GM10266 (cell line): ENCODE measurements around the gene KCTD13.

Source experiments
- DNase-seq: peaks from one replicate; pipeline ENCODE4 v3.0.0; 2012; ENCODE audit errors: extremely low spot score
- TF ChIP-seq, protein P1 (sequence below): IDR thresholded peaks from 2 replicates; pipeline ENCODE4 v1.5.1; 2012; ENCODE audit warnings: mild to moderate bottlenecking, low read depth; ENCODE audit not compliant: control insufficient read depth, insufficient read depth; ENCODE audit errors: missing control alignments

KCTD13 gene

DNA sequence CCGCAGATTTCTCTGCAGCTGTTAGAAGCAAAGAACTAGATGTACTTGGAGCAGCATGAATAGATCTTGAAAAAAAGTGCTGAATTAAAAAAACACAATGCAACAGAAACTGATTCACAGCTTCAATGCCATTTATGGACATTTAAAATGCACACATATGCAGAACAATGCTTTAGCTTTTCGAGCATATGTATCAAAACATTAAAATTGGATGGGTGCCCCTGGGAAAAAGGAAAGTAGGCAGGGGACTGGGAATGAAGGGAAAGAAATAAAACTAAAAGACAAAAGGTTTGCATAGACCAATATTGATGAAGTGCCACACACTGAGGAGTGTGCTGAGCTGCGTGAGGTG, 5.0 kb downstream of the KCTD13 start:
- no peak for DNase-seq

DNA sequence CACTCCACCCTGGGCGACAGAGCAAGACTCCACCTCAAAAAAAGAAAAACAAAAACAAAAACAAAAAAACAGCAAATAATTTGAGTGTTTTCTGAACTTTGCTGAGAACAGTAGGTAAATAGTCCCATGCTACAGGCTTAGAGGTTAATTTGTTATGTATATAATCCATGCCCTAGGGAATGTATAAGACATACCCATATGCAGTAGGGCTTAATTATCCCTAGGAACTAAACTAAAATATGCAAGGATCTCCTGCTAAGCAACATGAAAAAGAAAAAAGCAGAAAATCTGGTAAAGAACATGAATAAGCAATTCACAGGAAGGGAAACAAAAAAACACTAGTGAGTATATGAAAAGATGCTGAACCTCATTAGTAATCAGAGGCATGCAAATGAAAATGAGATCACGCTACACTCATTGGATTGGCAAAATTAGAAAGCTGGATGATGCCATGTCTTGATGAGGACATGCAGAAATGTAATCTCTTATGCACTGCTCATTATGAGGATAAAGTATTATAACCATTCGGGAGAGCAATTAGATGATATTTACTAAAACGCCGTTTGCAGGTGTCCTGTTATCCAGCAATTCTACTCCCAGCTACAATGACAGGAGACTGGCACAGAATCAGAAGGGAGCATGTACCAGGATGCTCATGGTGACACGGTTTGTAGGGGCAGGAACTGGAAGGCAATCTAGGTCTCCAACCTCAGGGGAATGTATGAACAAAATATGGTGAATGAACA, 5.6 kb downstream of the KCTD13 start:
- no peak for DNase-seq
- TF ChIP-seq, protein P1, sequence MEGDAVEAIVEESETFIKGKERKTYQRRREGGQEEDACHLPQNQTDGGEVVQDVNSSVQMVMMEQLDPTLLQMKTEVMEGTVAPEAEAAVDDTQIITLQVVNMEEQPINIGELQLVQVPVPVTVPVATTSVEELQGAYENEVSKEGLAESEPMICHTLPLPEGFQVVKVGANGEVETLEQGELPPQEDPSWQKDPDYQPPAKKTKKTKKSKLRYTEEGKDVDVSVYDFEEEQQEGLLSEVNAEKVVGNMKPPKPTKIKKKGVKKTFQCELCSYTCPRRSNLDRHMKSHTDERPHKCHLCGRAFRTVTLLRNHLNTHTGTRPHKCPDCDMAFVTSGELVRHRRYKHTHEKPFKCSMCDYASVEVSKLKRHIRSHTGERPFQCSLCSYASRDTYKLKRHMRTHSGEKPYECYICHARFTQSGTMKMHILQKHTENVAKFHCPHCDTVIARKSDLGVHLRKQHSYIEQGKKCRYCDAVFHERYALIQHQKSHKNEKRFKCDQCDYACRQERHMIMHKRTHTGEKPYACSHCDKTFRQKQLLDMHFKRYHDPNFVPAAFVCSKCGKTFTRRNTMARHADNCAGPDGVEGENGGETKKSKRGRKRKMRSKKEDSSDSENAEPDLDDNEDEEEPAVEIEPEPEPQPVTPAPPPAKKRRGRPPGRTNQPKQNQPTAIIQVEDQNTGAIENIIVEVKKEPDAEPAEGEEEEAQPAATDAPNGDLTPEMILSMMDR, result no peak

More for the DNA sequence above, 5.0 kb downstream of the KCTD13 start:
- TF ChIP-seq, protein P1, result no peak

DNA sequence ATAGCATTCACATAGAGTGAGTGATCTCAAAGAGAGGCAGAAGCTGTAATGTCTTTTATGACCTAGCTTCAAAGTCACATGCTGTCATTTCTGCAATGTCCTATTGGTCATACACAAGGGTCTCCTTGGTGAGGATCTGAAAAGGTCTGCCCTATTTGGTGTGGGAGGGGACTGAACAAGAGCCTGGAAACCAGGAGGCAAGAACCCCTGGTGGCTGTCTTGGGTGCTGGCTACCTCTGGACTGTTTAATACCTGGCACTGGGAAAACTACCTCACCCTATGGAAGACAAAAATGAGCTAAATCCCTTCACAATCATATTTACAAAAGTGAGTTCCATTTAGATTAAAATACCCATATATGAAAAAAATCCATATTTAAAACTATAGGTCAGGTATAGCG, 9.0 kb downstream of the KCTD13 start:
- DNase-seq, result no peak
- TF ChIP-seq, protein P1, result no peak

DNA sequence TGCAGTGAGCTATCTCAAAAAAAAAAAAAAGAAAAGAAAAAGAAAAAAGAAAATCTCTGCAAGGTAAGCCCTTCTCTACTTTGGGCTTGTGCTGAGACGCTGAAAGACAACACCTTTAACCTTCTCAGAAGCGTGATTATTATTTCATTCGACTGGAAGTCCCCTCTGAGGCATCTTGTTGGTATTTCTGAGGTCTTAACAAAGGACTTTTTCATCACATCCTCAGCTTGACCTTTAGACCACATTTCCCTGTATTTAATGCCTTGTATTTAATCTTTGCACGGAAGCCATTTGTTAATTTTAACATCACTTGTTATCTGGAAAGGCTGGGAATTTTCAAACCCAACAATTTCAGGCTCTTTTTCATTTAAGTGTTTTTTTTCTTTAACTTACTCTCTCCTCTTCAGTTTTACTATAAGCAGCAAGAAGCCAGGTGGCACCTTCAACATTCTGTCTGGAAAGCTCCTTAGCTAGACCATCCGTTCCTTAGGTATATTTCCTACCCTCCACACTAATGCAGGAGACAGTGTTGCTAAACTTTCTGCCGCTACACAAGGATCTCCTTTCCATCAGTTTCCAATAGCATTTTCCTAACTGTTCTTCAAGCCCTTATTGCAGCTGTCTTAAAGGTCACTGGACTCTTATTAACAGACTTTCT, 10.3 kb downstream of the KCTD13 start:
- DNase-seq, result no peak
- TF ChIP-seq, protein P1, result no peak

DNA sequence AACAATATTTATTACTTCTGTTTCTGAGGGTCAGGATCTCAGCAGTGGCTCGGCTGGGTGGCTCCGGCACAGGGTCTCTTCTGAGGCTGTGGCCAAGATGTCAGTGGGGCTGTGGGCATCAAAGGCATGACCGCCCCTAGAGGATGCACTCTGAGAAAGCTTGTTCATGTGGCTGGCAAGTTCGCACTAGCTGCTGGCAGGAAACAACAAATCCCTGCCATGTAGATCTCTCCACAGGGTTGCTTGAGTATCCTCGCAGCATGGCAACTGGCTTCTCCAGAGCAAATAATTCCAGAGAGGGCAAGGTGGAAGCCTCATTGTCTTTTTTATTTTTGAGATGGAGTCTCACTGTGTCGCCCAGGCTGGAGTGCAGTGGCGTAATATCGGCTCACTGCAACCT, 12.5 kb downstream of the KCTD13 start:
- TF ChIP-seq, protein P1, result no peak
- DNase-seq, result no peak

DNA sequence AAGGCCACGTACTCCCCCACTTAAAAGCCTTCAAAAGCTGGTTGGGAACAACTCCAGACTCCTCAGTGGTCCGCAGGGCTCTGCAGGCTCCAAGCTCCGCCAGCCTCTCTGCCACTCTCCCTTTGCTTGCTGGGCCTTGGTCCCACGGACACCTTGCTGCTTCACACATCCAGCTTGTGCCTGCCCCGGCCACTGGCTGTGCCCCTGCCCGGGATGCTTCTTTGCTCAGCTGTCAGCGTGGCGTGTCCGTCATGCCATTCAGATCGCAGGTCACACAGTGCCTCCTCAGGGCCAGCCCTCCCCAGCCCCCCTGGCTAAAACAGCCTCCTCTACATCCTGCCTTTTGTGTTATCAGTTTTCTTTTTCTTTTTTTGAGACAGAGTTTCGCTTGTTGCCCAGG, 13.9 kb downstream of the KCTD13 start:
- DNase-seq, result no peak
- TF ChIP-seq, protein P1, result no peak

DNA sequence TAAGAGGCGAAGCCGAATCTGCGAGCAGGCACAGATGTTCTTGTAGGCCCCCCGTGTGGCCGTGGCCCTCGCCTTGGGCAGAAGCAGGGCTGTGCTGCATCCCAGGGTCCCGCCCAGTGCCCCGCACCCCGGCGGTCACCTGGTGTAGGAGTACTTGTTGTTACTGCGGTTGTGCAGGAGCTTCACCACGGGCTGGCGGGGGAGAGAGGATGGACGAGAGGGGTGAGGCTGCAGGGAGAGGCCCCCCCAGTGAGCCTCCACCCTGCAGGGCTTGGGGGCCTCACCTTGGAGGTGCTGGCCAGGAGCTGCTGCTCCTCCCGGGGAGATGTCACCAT, 14.4 kb downstream of the KCTD13 start:
- no peak for DNase-seq
- TF ChIP-seq, protein P1, result no peak
